Stimulated activated CD8-positive, alpha-beta memory T cell treated with anti-CD3 and anti-CD28 coated beads, Interleukin-12 subunit alpha, Interleukin-12 subunit beta, amount 100 ng/mL, for 4 hours (primary cell): ENCODE measurements around the gene CRB1.
"Not testable (repeated sequence)": the region's sequence is repeated elsewhere in the genome, so short reads cannot be mapped to it uniquely, and the experiment has no call there.

Experiments
- DNase-seq: peaks from one replicate; pipeline ENCODE4 v3.0.0-alpha.2; 2020; ENCODE audit warnings: low read depth

CRB1 gene

GRCh38 chr1:197463142-197463541 is 195.1 kb downstream of the CRB1 start:
- no peak for DNase-seq

DNA sequence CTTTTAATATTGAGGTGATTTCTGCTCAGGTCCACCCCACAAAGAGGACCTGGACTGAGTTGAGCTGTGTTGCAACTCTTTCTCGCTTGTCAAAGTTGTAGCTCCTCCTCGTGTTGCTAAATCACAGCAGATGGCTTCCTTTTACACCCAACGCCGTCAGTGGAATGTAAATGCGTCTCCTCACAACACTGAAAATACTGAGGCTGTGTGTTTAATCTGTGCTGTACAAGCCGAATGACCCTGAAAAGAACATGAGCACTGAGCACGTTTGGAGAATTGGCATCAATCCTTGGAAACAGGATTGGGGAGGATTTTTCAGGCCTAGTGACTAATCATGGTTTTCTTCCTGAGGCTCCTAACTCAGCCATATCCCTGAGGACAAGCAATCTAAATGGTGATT is 196.0 kb downstream of the CRB1 start:
- no peak for DNase-seq

DNA sequence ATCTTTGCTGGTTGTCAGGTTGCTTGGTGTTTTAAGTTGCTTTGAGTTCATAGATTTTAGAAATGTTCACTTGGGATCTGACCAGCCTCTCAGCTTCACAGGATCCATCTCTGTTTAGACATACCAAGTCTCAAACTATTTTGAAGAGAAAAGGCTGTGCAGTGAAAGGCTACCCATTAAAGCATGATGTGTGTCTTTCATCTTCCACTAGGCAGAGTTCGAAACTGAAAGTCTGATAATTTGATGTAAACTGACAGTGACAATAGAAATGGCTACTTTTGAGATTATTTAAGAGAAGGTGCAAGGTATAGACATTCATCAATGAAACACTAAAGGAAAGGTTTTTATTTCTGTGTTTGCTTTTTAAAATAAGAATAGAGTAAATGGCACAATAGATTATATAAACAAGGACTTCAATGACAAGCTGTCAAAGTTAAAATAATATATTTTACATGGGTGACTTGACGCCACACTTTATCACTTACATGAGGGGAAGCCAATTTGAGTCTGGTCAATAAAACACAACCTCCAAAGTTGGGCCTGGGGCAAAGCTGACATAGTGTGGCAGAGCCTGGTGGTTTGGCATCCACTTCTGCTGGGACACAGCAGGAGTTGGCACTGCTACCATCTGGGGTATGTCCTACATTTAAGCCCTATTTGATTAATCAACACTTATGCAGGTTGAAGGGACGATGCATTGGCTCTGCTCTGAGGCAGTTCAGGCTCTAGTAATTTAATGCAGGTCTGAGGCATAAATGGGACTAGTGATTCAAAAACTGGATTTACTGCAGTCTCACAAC is 197.7 kb downstream of the CRB1 start:
- DNase-seq = no peak

- no peak for DNase-seq
Measured at GRCh38 chr1:197466813-197467212, 198.8 kb downstream of the CRB1 start.

- no peak for DNase-seq
Measured at GRCh38 chr1:197467881-197468280, 199.8 kb downstream of the CRB1 start.

GRCh38 chr1:197468543-197469175 is 200.6 kb downstream of the CRB1 start:
- DNase-seq = no peak

GRCh38 chr1:197469620-197470210 is 201.7 kb downstream of the CRB1 start:
- no peak for DNase-seq

DNA sequence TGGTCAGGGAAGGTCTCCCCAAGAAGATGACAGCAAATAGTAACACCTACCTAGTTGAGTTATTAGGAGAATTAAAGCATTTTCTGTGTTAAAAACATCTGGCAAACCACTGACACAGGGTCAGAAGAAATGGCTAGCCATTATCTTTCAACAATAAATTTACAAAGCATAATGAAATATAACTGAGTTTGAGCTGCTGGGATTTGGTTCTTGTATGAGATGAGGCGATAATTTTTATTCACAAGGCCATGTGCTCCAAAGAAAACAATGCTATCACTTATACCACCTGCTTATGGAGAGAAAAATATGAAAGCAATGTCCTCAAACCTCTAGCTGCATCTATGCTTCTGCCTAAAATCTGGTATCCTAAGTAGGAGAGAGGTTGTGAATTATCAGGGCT is 202.3 kb downstream of the CRB1 start:
- no peak for DNase-seq

- no peak for DNase-seq
Measured at GRCh38 chr1:197471248-197471985, 203.4 kb downstream of the CRB1 start.

DNA sequence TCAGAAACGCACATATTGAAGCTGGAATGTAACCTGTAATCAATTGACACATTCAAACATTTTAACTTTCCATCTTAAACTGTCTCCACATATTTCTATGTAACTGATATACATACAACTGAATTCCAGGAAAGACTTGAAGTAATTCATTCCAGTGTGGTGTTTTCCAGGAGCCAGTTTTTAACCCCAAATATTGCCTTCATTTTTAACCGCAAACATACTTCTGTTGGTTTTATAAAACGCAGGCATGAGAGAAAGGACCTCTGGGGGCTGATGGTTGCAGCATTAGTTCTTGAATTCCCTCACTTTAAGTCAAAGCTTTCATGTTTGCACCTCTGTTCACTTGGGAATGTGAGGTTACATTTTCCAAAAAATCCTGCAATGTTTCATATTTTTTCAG is 204.1 kb downstream of the CRB1 start:
- DNase-seq = no peak

GRCh38 chr1:197480446-197480845 is 212.4 kb downstream of the CRB1 start:
- no peak for DNase-seq

- DNase-seq = no peak
Measured at GRCh38 chr1:197481101-197481500, 213.0 kb downstream of the CRB1 start.

- no peak for DNase-seq
Measured at GRCh38 chr1:197485790-197486189, 217.7 kb downstream of the CRB1 start.

- no peak for DNase-seq
Measured at GRCh38 chr1:197486946-197487345, 218.9 kb downstream of the CRB1 start.

GRCh38 chr1:197491505-197491904 is 223.5 kb downstream of the CRB1 start:
- DNase-seq = not testable (repeated sequence)

GRCh38 chr1:197496722-197497121 is 228.7 kb downstream of the CRB1 start:
- DNase-seq = no peak

DNA sequence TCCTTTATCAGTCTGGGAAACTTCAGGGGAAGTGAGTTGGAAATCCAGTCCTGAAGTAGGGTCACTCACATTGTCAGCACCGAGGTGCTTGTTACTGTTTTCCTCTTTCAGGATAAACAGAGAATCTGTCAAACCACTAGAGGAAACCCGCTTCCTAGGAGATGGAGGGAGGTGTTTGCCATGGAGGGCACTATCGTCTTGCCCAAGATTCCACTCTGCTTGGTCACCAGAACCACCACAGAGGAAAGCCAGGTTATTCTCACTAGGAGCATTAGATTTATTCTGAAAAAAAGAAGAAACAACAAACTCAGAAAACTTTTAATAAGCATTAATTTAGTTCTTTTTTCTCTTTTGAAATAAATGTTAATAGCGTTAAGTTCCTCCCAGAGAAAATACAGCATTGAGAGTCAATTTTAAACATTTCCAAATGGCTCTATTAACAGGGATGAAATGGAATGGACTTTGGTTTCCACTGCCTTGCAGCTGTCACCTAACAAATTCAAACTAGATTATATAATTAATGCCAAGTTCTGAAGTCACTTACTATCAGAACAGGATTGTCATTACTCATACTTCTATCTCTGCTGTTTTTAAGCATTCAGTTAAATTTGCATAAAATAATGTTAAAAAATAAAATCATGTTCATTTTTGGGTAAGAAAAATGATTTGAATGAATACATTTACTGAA is 242.8 kb downstream of the CRB1 start:
- no peak for DNase-seq

DNA sequence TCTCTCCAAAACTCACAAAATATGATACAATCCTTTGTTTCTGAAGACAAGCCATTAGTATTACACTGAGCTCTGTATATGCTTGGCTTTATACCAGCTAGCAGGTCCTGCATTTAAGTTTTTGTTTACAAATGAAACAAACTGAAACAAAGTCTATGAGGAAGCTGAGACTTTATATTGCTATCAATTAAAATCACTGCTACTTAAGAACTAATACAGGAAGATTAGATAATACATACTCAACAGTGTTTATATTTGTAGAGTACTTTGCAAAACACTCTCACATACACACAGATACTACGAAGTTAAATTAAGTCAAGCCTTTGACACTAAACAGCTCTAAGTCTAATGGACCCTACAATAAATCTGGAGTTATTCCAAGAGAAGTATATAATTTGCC is 247.4 kb downstream of the CRB1 start:
- DNase-seq = no peak

DNA sequence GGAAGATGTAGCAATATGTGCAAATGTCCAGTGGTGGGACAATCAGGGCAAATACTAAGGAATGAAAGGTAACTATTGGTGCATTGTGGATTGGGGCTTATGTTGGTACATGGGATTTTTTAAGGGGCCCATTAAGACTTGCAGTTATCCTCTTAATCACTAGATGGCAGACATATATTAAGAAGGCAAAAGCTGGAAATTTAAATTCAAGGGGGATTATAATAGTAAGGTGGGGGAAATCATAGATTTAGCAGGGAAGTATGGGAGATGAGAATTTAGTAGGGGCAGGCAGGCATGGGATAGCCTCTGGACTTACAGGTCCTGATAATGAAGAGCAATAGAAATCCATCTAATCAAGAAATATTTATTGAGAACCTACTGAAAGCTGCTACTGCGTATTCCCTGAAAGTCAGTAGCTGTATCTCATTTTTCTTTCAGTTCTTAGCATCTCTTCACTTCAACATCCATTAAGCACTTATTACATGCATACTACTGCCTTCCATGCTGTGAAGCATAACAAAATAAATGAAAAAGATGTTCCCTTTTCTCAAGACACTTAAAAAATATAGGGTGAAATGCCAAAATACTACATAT is 251.8 kb downstream of the CRB1 start:
- no peak for DNase-seq

DNA sequence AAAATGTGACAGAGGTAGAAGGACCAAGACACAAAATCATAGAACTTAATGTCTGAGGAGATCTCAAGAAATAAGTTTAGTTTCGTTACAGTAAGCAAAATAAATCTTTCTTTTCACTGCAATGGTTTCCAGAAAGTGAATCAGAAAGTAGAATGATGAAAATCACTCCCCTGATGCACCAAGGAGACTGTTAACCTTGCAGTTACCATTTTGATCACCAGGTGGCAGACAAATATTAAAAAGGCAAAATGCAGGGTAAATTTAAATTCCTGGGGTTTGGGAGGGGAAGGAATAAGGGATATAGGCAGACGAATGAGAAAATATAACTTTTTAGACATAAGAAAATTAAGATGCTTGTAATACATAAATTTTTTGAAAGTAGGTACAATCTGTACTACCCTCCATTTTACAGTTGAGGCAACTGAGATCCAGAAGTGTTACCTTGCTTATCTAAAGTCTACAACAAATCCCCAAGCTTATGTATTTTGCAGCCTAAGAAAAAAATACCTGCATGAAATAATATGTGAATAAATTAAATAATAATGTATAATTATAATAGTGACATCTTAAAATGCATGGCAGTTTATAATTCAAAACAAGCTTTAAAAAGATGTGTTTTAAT is 253.2 kb downstream of the CRB1 start:
- no peak for DNase-seq

GRCh38 chr1:197526736-197527371 is 258.8 kb downstream of the CRB1 start:
- DNase-seq = no peak
